Measurements from ENCODE around the gene TMPRSS7. TPM values are rescaled to one million over a fixed set of nuclear protein-coding genes. Genes with fewer than 3 reads are reported as not detected.

The TMPRSS7 gene
- total and polyA plus RNA-seq, 2 experiments from 2014 or later = not detected

DNA sequence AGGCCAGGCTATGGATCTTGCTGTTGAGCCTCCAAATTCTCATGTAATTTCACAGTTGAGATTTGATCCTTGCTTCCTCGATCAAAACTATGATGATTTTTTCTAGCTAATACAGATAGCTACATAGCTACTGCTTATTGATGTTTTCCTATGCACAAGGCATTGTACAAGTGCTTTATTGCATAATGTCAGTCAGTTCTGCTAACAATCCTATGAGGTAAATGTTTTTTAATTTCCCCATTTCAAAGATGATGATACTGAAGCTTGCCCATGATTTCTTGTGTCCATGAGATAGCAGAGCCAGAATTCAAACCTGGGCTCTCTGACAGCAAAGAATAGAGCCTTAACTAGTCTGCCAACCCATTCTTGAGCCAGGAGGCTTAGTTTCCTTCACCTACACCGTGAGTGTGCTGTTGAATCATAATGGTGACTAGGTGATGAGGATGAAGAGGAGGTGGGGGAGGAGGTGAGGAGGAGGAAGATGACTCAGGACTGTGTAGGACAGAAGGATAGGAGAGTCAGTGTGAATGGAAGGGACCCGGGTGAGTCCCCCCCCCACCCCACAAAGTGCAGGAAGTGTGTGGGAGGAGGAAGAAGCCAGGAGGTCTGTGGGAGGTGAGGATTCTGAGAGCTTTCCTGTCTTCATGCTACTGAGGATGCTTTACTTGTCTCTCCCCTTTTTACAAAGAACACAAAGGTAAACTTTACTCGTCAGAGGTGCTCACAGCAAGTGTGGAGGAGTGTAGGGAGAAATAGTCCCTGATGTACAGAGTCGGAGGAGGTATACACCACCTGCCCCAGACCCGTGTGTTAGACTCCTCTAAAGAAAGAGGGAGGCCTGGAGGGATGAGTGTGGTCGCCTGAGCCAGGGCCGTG lies 32.2 kb upstream of the TMPRSS7 start (continued):
- TF ChIP-seq NANOG (IDR thresholded peaks at IDR 0.05; ENCODE audit: borderline replicate concordance) = no peak
- TF ChIP-seq CREB1 (CRISPR knock-in tag; IDR thresholded peaks at IDR 0.05; ENCODE audit: low read depth) = no peak
- no peak for TF ChIP-seq STAT1 (IDR thresholded peaks at IDR 0.05; ENCODE audit: unreplicated experiment)
- TF ChIP-seq ZNF331 (CRISPR knock-in tag; IDR thresholded peaks at IDR 0.05; ENCODE audit: low read depth) = no peak
- TF ChIP-seq, protein P1, sequence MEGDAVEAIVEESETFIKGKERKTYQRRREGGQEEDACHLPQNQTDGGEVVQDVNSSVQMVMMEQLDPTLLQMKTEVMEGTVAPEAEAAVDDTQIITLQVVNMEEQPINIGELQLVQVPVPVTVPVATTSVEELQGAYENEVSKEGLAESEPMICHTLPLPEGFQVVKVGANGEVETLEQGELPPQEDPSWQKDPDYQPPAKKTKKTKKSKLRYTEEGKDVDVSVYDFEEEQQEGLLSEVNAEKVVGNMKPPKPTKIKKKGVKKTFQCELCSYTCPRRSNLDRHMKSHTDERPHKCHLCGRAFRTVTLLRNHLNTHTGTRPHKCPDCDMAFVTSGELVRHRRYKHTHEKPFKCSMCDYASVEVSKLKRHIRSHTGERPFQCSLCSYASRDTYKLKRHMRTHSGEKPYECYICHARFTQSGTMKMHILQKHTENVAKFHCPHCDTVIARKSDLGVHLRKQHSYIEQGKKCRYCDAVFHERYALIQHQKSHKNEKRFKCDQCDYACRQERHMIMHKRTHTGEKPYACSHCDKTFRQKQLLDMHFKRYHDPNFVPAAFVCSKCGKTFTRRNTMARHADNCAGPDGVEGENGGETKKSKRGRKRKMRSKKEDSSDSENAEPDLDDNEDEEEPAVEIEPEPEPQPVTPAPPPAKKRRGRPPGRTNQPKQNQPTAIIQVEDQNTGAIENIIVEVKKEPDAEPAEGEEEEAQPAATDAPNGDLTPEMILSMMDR (conservative IDR thresholded peaks at IDR 0.05; ENCODE audit: low read depth in 2 of 2) = no peak
- TF ChIP-seq REST (IDR thresholded peaks at IDR 0.05; ENCODE audit: unreplicated experiment) = no peak
- no peak for TF ChIP-seq EZH2 (IDR thresholded peaks at IDR 0.05; ENCODE audit: low read depth, unreplicated experiment)

DNA sequence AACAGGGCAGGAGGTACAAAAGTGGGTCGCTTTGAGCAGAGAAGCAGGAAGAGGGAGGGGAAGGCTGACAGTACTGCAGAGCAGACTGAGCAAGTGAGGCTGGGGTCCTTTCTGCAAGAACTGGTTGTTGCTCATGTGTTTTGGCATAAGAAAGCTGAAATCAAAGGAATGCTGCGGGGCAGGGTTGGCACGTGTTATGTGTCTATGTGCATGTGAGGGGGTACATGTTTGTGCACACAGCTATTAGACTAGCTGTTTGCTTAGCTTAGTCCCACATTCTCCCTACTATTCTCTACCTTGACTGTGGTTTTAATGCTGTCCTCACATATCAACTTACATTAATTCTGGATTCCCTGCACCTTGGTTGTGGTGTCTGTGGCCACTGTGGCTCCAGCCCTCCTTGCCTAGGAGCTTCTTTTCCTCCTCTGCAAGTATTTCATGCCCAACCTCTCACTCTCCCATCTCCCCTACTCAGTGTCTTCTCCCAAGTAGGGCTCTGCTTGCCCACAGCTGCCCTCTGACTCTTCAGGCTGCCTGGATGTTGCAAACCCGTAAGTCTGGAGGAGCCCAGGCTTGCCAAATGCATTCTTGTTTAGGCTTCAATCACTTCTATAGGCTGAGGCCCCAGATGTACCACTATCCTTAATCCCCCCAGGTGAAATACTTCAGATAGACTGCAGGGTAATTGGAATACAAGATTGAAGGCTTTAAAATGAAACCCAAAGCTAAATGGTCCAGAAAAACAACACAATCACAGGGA lies 31.0 kb upstream of the TMPRSS7 start:
- Mint-ChIP-seq H3K27me3 (ENCODE audit: insufficient read depth, low read depth, poor library complexity) (peaks cover 20% of the 10 kb centered on the region), H3K4me3 (no peak overlapping the region), H3K4me1 (peaks cover 21% of the 10 kb centered on the region), H3K9me3 (no peaks in the 10 kb centered on the region), H3K27ac (no peak overlapping the region), H3K36me3 (ENCODE audit: low read depth) (peaks cover 18% of the 10 kb centered on the region; the same call in 2 of the 3 replicates)
- Histone ChIP-seq H4K20me1 (replicated peaks; ENCODE audit: insufficient read depth) (no peaks in the 10 kb centered on the region; the same call in 1 of the 2 replicates), H3K79me2 (replicated peaks; ENCODE audit: insufficient read depth) (no peaks in the 10 kb centered on the region), H3K4me3 (no peak overlapping the region), H3K4me2 (no peak overlapping the region), H3K9me2 (ENCODE audit: insufficient read depth) (no peaks in the 10 kb centered on the region), H3K4me1 (ENCODE audit: insufficient read depth) (peaks cover 18% of the 10 kb centered on the region), H2AFZ (no peak overlapping the region), H3K27ac (ENCODE audit: low read depth) (no peak overlapping the region), H3K36me3 (ENCODE audit: insufficient read depth) (peaks cover 5% of the 10 kb centered on the region; the same call in 1 of the 2 replicates), H3K27me3 (ENCODE audit: insufficient read depth) (peaks cover 9% of the 10 kb centered on the region), H3F3A (replicated peaks; ENCODE audit: low read depth) (no peaks in the 10 kb centered on the region)
- ATAC-seq = no peak
- no peak for DNase-seq (ENCODE audit: low spot score)
- TF ChIP-seq POLR2AphosphoS5 (IDR thresholded peaks at IDR 0.05; ENCODE audit: low read depth) (no peak), EZH2 (IDR thresholded peaks at IDR 0.05; ENCODE audit: low read depth, unreplicated experiment) (no peak)
- TF ChIP-seq, protein P1 (conservative IDR thresholded peaks at IDR 0.05; ENCODE audit: low read depth in 2 of 2) = no peak
- TF ChIP-seq, protein P2, sequence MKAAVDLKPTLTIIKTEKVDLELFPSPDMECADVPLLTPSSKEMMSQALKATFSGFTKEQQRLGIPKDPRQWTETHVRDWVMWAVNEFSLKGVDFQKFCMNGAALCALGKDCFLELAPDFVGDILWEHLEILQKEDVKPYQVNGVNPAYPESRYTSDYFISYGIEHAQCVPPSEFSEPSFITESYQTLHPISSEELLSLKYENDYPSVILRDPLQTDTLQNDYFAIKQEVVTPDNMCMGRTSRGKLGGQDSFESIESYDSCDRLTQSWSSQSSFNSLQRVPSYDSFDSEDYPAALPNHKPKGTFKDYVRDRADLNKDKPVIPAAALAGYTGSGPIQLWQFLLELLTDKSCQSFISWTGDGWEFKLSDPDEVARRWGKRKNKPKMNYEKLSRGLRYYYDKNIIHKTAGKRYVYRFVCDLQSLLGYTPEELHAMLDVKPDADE (IDR thresholded peaks at IDR 0.05) = no peak

Measured in GM23338 (cell line).